HG03342 (cell line): ENCODE data around the gene FHOD1.

Experiments
- ATAC-seq: cut with Tn5 transposase; IDR thresholded peaks from one replicate; pipeline ENCODE4 v1.9.1; 2021; ENCODE audit warnings: mild to moderate bottlenecking, moderate library complexity; ENCODE audit not compliant: unreplicated experiment

Gene FHOD1

GRCh38 chr16:67277999-67278772 lies 30.9 kb upstream of the FHOD1 start:
- no peak for ATAC-seq

DNA sequence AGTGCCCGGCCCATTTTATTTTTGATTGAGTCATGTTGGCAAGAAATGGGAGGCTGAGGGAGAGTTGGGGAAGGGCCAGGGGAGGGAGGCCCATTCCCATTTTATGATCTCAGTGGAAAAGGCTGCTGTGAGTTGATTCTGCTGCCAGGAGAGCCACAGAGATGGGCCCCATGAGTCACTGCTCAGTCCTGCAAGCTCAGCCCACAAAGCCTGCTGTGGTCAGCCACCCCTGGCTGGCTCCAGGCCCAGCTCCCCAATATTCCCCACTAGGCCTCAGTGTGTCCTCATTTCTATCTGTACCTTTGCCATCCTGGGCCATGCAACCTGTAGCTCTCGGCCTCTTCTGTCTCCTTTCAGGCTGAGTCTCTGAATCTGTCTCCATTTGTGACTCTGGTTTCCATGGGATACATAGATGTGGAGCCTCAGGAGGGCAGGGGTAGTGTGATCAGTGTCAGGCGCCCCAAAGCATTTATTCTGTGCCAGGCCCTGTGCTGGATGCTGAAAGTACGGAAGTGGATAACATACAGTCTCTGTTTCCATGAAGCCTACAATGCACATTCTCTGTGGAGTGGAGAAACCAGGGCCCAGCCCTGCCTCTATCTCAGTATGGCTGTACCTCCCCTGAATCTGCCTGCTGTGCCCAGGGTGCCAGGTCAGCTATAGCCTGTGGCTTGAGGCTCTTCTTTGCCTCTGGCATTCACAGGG lies 30.2 kb upstream of the FHOD1 start:
- ATAC-seq, result no peak

DNA sequence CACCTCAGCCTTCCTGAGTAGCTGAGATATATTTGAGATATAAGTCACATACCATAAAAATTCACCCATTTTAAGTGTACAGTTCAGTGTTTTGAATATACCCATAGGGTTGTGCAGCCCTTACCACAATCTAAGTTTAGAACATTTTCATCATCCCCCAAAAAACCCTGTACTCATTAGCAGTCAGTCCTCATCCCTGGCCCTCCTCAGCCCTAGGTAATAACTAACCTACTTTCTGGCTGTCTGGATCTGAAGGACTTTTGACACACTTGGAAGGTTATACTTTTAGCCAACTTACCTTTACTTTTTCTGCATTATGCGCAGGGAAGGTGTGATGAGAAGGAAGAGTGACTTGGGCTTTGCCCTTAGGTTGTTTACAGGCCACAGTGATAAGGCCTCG lies 28.0 kb upstream of the FHOD1 start:
- ATAC-seq, result no peak

GRCh38 chr16:67271446-67271845 lies 24.2 kb upstream of the FHOD1 start:
- ATAC-seq, result no peak

- no peak for ATAC-seq
Observed at GRCh38 chr16:67270931-67271338, 23.7 kb upstream of the FHOD1 start.

DNA sequence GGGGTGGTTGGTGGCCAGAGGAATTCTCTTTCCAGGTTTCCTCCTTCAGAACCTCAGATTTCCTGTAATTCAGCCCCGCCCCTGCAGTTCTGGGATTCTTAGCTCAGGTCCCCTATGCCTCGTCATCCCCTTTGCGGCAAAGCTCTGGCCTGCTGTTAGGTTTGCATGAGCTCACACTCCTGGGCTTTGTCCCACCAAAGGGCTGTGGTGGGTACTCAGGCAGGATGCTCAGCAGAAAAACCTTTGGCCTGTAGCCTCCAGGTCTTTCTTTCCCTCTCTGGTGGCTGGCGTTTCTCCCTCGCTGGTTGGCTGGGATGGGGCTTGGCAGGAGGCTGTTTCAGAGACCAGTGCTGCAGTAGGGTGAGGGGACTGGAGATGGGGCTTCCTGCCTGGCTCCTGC lies 22.5 kb upstream of the FHOD1 start:
- ATAC-seq, result no peak

- no peak for ATAC-seq
Observed at GRCh38 chr16:67268136-67268579, 20.9 kb upstream of the FHOD1 start.

DNA sequence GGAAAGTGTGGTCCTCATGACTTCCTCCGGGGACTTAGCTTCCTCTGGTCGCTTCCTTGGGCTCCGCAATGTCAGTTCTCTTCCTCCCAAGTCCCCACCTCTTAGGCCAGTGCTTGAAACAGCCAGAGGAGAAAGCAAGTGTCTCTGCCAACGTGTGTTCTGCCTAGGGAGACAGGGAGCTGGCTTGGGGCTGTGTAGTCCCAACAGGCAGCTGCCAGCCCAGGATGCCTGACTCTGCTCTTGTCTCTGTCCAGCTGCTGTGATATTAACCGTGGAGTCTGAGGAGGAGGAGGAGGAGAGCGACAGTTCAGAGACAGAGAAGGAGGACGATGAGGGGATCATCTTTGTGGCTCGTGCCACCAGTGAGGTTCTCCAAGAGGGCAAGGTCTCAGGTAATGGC lies 18.6 kb upstream of the FHOD1 start:
- no peak for ATAC-seq

GRCh38 chr16:67264866-67265265 lies 17.6 kb upstream of the FHOD1 start:
- no peak for ATAC-seq

DNA sequence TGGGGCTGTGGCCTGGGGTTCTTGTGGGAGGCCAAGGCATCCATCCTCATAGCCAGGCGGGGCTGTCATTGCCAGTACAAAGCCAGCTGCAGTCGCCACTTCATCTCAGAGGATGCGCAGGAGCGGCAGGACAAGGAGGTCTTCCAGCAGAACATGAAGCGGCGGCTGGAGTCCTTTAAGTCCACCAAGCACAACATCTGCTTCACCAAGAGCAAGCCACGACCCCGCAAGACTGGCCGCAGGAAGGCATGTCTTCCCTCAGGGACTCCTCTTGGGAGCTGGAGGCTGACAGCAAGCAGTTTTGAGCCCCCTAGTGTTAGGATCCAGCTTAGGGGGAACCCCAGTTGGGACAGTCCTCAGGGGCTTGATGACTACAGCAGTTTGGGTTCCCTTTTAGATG lies 17.0 kb upstream of the FHOD1 start:
- ATAC-seq, result no peak

DNA sequence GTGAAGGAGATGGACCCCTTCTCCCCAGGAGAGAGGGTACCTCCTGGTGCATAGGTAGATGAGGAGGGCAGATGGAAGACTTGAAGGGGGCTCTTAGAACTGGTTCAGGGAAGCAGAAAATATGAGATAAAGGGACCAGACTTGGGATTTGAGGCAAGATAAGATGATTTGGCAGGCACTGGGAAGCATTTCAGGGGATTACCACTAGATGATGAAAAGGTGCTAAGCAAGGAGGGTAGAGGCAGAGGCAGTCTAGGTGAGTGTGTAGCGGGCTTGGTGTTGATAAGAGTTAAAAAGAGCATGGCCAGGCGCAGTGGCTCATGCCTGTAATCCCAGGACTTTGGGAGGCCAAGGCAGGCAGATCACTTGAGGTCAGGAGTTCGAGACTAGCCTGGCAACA lies 15.9 kb upstream of the FHOD1 start:
- ATAC-seq, result no peak

DNA sequence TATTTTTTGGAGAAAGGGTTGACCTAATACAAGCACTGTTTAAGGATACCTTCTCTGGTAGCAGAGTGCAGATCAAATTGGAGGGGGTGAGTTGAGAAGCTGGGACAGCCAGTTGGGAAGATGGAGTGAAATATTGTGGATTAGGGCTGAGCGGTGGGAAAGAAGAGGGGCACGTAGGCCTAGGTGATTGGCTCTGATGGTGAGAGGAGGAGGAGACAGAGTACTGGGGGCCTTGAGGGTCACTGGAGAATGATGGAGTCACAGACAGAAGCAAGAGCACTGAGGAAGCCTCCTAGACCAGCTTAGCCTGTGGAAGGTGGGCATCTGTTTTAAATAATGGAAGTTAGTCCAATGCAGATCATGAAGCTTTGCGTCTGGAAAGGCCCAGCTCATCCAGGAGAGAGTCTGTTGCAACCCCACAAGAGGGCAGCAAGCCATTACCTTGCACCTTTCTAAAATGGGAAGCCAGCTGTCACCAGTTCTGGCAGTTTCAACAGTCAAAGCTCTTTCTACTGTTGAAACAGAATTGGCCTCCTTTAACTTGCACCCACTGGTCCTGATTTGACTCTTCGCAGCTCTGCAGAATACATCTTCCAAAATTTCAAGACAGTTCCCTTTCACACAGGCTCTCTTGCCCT lies 13.3 kb upstream of the FHOD1 start:
- no peak for ATAC-seq

DNA sequence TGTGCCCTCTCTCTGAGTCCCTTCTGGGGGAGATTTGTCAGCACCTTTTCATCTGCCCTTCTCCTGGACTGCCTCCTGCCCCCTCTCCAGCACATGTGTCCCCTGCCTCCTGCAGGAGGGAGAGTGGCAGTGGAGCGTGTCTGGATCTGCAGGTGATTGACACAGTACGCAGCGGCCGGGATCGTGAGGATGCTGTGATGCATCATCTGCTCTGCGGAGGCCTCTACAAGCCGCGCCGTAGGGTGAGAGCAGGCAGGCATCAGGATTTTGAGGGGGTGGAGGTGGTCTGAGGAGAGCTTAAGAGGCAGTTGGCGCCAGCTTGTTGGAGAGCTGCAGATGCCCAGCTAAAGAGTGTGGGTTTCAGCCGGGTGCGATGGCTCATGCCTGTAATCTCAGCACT lies 12.4 kb upstream of the FHOD1 start:
- no peak for ATAC-seq

- no peak for ATAC-seq
Observed at GRCh38 chr16:67258161-67258835, 11.0 kb upstream of the FHOD1 start.

- ATAC-seq, result no peak
Observed at GRCh38 chr16:67257486-67258160, 10.3 kb upstream of the FHOD1 start.

DNA sequence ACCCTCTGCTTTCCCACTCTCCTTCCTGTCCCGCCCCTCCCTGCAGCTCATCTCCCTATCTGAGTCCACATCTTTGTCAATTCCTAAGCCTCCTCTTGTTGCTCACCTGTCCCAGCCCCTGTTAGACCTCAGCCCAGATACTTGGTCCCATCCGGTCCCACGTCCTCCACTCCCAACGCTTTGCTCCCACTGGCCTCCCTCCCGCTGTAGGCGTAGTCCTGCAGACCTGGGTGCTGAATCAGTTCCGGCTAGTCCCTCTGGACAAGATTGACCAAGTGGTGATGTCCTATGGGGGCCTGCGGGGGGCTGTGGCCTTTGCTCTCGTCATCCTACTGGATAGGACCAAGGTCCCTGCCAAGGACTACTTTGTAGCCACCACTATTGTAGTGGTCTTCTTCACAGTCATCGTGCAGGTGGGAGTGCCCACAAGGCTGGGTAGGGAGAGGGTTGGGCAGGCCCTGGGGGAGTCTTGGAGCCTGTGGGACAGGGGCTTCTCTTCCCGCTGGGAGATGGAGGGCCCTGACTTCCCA lies 9.5 kb upstream of the FHOD1 start:
- ATAC-seq, result no peak

DNA sequence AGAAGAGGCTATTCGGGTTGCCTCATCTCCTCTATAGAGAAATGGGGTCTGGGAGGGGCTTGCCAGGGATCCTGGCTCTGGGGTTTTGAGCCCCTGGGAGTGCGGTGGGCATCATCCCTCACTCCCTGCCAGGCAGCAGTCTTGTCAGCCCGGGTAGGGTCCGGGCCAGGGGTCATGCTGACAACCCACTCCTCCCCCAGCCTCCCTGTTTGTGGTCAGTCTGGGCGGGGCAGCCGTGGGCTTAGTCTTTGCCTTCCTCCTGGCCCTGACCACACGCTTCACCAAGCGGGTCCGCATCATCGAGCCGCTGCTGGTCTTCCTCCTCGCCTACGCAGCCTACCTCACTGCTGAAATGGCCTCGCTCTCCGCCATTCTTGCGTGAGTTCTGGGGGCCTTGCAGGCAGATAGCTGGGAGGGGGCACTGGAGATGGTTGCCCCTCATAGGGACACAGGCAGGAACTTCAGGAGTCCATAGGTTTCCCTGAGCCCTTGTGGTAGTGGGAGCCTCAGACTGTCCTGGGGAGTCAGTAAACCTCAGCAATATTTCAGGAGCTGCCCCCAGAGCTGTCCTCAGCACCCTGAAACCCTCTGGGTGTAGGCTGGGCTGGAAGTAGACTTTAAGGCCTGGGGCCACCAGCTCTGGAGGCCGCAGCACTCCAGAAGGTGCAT lies 8.4 kb upstream of the FHOD1 start:
- no peak for ATAC-seq

- ATAC-seq, result no peak
Observed at GRCh38 chr16:67254801-67255552, 7.7 kb upstream of the FHOD1 start.
